ENCODE measurements around the gene SLAIN1. TPM values are rescaled to one million over a fixed set of nuclear protein-coding genes. Genes with fewer than 3 reads are reported as not detected.

SLAIN1 gene
- total and polyA plus RNA-seq, 2 donors (not counting 1 experiment from before 2014, with no cell fraction given) = 12.7 to 29.5 TPM

GRCh38 chr13:77810878-77811277 is 113.4 kb downstream of the SLAIN1 start:
- intact Hi-C loops (cut with micrococcal nuclease) = no loop called here
- no peak overlapping the region for H3K9ac ChIP-seq (ENCODE audit: low read length)
- H2AFZ ChIP-seq (ENCODE audit: insufficient read depth, low read depth, low read length, poor library complexity, severe bottlenecking) = no peak overlapping the region
- DNase-seq (no peak), ATAC-seq (ENCODE audit: low read depth) (no peak)
- H3K36me3 ChIP-seq (replicated peaks in 1 of 2; ENCODE audit: control extremely low read depth in 1 of 2, control insufficient read depth in 1 of 2, extremely low read depth in 1 of 2, insufficient read depth in 2 of 2, low read length in 1 of 2) = no peaks in the 10 kb centered on the region
- H3K4me3 Mint-ChIP-seq = no peak overlapping the region
- H3K4me3 ChIP-seq (ENCODE audit: control extremely low read depth in 1 of 5, extremely low read depth in 1 of 5, insufficient read depth in 1 of 5, low read depth in 2 of 5, low read length in 4 of 5) = no peak overlapping the region
- H3K9me3 ChIP-seq (ENCODE audit: control extremely low read depth in 1 of 3, control insufficient read depth in 2 of 3, insufficient read depth in 1 of 3, low read length in 2 of 3) = no peaks in the 10 kb centered on the region
- no peaks in the 10 kb centered on the region for H3K79me2 ChIP-seq (ENCODE audit: control insufficient read depth, insufficient read depth, low read length)
- WGBS (ENCODE audit: insufficient coverage) = no CpG with 5 or more reads among the region's 3 CpGs
- no peak for TF ChIP-seq EZH2 (IDR thresholded peaks at IDR 0.05; ENCODE audit: borderline replicate concordance, insufficient read depth, low read depth, low read length, poor library complexity, severe bottlenecking)
- TF ChIP-seq, protein P1, sequence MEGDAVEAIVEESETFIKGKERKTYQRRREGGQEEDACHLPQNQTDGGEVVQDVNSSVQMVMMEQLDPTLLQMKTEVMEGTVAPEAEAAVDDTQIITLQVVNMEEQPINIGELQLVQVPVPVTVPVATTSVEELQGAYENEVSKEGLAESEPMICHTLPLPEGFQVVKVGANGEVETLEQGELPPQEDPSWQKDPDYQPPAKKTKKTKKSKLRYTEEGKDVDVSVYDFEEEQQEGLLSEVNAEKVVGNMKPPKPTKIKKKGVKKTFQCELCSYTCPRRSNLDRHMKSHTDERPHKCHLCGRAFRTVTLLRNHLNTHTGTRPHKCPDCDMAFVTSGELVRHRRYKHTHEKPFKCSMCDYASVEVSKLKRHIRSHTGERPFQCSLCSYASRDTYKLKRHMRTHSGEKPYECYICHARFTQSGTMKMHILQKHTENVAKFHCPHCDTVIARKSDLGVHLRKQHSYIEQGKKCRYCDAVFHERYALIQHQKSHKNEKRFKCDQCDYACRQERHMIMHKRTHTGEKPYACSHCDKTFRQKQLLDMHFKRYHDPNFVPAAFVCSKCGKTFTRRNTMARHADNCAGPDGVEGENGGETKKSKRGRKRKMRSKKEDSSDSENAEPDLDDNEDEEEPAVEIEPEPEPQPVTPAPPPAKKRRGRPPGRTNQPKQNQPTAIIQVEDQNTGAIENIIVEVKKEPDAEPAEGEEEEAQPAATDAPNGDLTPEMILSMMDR (IDR thresholded peaks at IDR 0.05) = no peak
- no peak overlapping the region for H3K27ac ChIP-seq (ENCODE audit: low read length in 2 of 2)
- H3K4me1 ChIP-seq (ENCODE audit: control insufficient read depth in 2 of 2, insufficient read depth in 2 of 2, low read length in 2 of 2) = no peaks in the 10 kb centered on the region
- H3K4me1 Mint-ChIP-seq = no peaks in the 10 kb centered on the region
- POLR2A ChIA-PET = no interaction called here
- CTCF ChIA-PET = interaction anchor here (1.0 kb wide), 1 partner anchor 29 kb away, joined by 3 read pairs; no protein-coding TSS in a partner anchor
- no peaks in the 10 kb centered on the region for H3K27me3 ChIP-seq (replicated peaks in 1 of 4; ENCODE audit: control extremely low read depth in 1 of 4, control insufficient read depth in 3 of 4, insufficient read depth in 4 of 4, low read length in 3 of 4)
- no peak overlapping the region for H3K4me2 ChIP-seq (replicated peaks; ENCODE audit: low read depth, low read length, poor library complexity, severe bottlenecking)
- H3K9me3 Mint-ChIP-seq (ENCODE audit: insufficient read depth) = no peaks in the 10 kb centered on the region
- no peak overlapping the region for H3K27ac Mint-ChIP-seq
- H4K20me1 ChIP-seq (ENCODE audit: control insufficient read depth, insufficient read depth, low read length, poor library complexity, severe bottlenecking) = no peaks in the 10 kb centered on the region
- peaks cover 10% of the 10 kb centered on the region for H3K27me3 Mint-ChIP-seq

GRCh38 chr13:77811381-77811780 is 113.9 kb downstream of the SLAIN1 start:
- Mint-ChIP-seq H3K27ac (no peak overlapping the region), H3K4me1 (no peaks in the 10 kb centered on the region), H3K27me3 (peaks cover 12% of the 10 kb centered on the region), H3K9me3 (ENCODE audit: insufficient read depth) (no peaks in the 10 kb centered on the region), H3K4me3 (no peak overlapping the region)
- no CpG with 5 or more reads among the region's 2 CpGs for WGBS (ENCODE audit: insufficient coverage)
- ChIA-PET POLR2A (no interaction called here), CTCF (no interaction called here)
- no peaks in the 10 kb centered on the region for H3K27me3 ChIP-seq (replicated peaks in 1 of 4; ENCODE audit: control extremely low read depth in 1 of 4, control insufficient read depth in 3 of 4, insufficient read depth in 4 of 4, low read length in 3 of 4)
- DNase-seq (no peak), ATAC-seq (ENCODE audit: low read depth) (no peak)
- H3K4me2 ChIP-seq (replicated peaks; ENCODE audit: low read depth, low read length, poor library complexity, severe bottlenecking) = no peak overlapping the region
- TF ChIP-seq EZH2 (IDR thresholded peaks at IDR 0.05; ENCODE audit: borderline replicate concordance, insufficient read depth, low read depth, low read length, poor library complexity, severe bottlenecking) = no peak
- TF ChIP-seq, protein P1 (IDR thresholded peaks at IDR 0.05) = no peak
- no peaks in the 10 kb centered on the region for H3K9me3 ChIP-seq (ENCODE audit: control extremely low read depth in 1 of 3, control insufficient read depth in 2 of 3, insufficient read depth in 1 of 3, low read length in 2 of 3)
- H3K79me2 ChIP-seq (ENCODE audit: control insufficient read depth, insufficient read depth, low read length) = no peaks in the 10 kb centered on the region
- H3K4me3 ChIP-seq (ENCODE audit: control extremely low read depth in 1 of 5, extremely low read depth in 1 of 5, insufficient read depth in 1 of 5, low read depth in 2 of 5, low read length in 4 of 5) = no peak overlapping the region
- no peaks in the 10 kb centered on the region for H4K20me1 ChIP-seq (ENCODE audit: control insufficient read depth, insufficient read depth, low read length, poor library complexity, severe bottlenecking)
- no peaks in the 10 kb centered on the region for H3K36me3 ChIP-seq (replicated peaks in 1 of 2; ENCODE audit: control extremely low read depth in 1 of 2, control insufficient read depth in 1 of 2, extremely low read depth in 1 of 2, insufficient read depth in 2 of 2, low read length in 1 of 2)
- intact Hi-C loops (cut with micrococcal nuclease) = no loop called here
- no peak overlapping the region for H3K9ac ChIP-seq (ENCODE audit: low read length)
- H3K4me1 ChIP-seq (ENCODE audit: control insufficient read depth in 2 of 2, insufficient read depth in 2 of 2, low read length in 2 of 2) = no peaks in the 10 kb centered on the region
- H3K27ac ChIP-seq (ENCODE audit: low read length in 2 of 2) = no peak overlapping the region
- H2AFZ ChIP-seq (ENCODE audit: insufficient read depth, low read depth, low read length, poor library complexity, severe bottlenecking) = no peak overlapping the region
